ENCODE measurements around the gene GNPNAT1. TPM values are rescaled to one million over a fixed set of nuclear protein-coding genes. Genes with fewer than 3 reads are reported as not detected.
A peak's percentile ranks its signal among the peaks of the same experiment; 100 is the strongest.

The GNPNAT1 gene
- polyA plus RNA-seq, 1 of the 3 experiments (the other 2 are of a cell fraction): 15.2 TPM

DNA sequence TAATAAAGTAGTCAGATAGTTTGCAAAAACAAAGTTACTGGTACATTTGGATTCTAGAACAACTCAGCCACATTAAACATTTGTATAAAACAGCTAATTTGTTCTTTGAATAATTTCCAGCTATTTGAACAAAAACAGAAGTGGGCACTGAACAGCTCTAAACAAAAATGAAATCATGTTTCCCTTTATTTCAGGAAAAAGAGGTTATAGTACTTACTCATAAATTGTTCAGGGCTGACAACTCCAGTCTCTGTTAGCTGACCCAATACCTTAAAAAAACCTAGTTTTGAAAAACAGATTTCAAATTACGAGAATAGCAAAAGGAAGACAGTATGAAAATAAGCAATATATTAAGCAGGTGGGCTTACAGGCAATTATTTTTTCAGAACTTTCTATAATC lies 8.2 kb downstream of the GNPNAT1 start (continued):
- TF ChIP-seq, protein P1, sequence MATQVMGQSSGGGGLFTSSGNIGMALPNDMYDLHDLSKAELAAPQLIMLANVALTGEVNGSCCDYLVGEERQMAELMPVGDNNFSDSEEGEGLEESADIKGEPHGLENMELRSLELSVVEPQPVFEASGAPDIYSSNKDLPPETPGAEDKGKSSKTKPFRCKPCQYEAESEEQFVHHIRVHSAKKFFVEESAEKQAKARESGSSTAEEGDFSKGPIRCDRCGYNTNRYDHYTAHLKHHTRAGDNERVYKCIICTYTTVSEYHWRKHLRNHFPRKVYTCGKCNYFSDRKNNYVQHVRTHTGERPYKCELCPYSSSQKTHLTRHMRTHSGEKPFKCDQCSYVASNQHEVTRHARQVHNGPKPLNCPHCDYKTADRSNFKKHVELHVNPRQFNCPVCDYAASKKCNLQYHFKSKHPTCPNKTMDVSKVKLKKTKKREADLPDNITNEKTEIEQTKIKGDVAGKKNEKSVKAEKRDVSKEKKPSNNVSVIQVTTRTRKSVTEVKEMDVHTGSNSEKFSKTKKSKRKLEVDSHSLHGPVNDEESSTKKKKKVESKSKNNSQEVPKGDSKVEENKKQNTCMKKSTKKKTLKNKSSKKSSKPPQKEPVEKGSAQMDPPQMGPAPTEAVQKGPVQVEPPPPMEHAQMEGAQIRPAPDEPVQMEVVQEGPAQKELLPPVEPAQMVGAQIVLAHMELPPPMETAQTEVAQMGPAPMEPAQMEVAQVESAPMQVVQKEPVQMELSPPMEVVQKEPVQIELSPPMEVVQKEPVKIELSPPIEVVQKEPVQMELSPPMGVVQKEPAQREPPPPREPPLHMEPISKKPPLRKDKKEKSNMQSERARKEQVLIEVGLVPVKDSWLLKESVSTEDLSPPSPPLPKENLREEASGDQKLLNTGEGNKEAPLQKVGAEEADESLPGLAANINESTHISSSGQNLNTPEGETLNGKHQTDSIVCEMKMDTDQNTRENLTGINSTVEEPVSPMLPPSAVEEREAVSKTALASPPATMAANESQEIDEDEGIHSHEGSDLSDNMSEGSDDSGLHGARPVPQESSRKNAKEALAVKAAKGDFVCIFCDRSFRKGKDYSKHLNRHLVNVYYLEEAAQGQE (IDR thresholded peaks at IDR 0.05; ENCODE audit: low read depth, low read length): no peak
- no peak for TF ChIP-seq POLR2AphosphoS5 (IDR thresholded peaks at IDR 0.05; ENCODE audit: low read depth, low read length)

DNA sequence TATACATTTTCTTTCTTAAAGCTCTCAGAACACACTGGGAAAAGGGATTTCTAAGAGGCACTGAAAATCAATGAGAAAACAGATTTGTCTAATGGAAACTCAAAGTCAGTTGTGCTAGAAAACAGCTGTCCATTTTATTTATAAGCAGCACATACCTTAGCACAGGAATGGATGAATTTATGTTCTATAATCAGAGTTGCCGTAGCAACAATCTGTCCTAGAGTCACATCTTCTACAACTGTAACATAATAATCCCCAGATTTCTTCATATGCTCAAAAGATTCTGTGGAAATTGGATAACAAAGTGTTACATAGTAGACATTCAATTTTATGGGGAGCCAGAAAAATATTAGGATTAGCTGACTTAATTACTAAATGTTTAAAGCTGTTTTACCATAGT lies 9.8 kb downstream of the GNPNAT1 start:
- POLR2A ChIA-PET: no interaction called here
- H3K4me1 ChIP-seq (ENCODE audit: control insufficient read depth in 1 of 2, insufficient read depth in 2 of 2, low read depth in 1 of 2, low read length in 1 of 2): peaks cover 4% of the 10 kb centered on the region in 2 experiments; a peak in 1 of 4 replicates
- no peak overlapping the region for H3K9ac ChIP-seq
- peaks cover 32% of the 10 kb centered on the region for H3F3A ChIP-seq (replicated peaks; ENCODE audit: insufficient read depth)
- no peaks in the 10 kb centered on the region for H4K20me1 ChIP-seq (ENCODE audit: insufficient read depth)
- CTCF ChIA-PET: no interaction called here
- peak overlapping the region in 1 of 2 experiments; percentile 37; a peak in 1 of 4 replicates for H3K27ac ChIP-seq (ENCODE audit: low read depth in 2 of 2, low read length in 1 of 2)
- no peak overlapping the region for H3K4me2 ChIP-seq
- H3K4me3 ChIP-seq (ENCODE audit: low read depth in 2 of 2, low read length in 1 of 2): no peak overlapping the region
- DNase-seq: no peak
- H3K36me3 ChIP-seq (replicated peaks in 1 of 2; ENCODE audit: control insufficient read depth in 1 of 2, insufficient read depth in 2 of 2, low read length in 1 of 2): peaks cover 64 to 72% of the 10 kb centered on the region in 2 experiments
- peaks cover 49% of the 10 kb centered on the region for H3K79me2 ChIP-seq (ENCODE audit: insufficient read depth)
- H3K27me3 ChIP-seq (ENCODE audit: insufficient read depth): no peaks in the 10 kb centered on the region
- WGBS (ENCODE audit: low lambda C conversion rate): 96% methylated on average over 1 of the region's 1 CpG
- no peaks in the 10 kb centered on the region for H3K9me2 ChIP-seq
- TF ChIP-seq RAD21 (IDR thresholded peaks at IDR 0.05; ENCODE audit: low read length) (no peak), MXI1 (IDR thresholded peaks at IDR 0.05; ENCODE audit: low read depth, low read length) (no peak), YY1 (IDR thresholded peaks at IDR 0.05; ENCODE audit: low read depth) (no peak), NFIC (IDR thresholded peaks at IDR 0.05; ENCODE audit: borderline replicate concordance) (no peak), TCF12 (IDR thresholded peaks at IDR 0.05) (no peak)
- TF ChIP-seq, protein P2, sequence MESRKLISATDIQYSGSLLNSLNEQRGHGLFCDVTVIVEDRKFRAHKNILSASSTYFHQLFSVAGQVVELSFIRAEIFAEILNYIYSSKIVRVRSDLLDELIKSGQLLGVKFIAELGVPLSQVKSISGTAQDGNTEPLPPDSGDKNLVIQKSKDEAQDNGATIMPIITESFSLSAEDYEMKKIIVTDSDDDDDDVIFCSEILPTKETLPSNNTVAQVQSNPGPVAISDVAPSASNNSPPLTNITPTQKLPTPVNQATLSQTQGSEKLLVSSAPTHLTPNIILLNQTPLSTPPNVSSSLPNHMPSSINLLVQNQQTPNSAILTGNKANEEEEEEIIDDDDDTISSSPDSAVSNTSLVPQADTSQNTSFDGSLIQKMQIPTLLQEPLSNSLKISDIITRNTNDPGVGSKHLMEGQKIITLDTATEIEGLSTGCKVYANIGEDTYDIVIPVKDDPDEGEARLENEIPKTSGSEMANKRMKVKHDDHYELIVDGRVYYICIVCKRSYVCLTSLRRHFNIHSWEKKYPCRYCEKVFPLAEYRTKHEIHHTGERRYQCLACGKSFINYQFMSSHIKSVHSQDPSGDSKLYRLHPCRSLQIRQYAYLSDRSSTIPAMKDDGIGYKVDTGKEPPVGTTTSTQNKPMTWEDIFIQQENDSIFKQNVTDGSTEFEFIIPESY (IDR thresholded peaks at IDR 0.05; ENCODE audit: borderline replicate concordance, low read depth): no peak
- TF ChIP-seq, protein P3, sequence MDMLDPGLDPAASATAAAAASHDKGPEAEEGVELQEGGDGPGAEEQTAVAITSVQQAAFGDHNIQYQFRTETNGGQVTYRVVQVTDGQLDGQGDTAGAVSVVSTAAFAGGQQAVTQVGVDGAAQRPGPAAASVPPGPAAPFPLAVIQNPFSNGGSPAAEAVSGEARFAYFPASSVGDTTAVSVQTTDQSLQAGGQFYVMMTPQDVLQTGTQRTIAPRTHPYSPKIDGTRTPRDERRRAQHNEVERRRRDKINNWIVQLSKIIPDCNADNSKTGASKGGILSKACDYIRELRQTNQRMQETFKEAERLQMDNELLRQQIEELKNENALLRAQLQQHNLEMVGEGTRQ (IDR thresholded peaks at IDR 0.05; ENCODE audit: borderline replicate concordance, low read depth, low read length): no peak
- TF ChIP-seq, protein P4, sequence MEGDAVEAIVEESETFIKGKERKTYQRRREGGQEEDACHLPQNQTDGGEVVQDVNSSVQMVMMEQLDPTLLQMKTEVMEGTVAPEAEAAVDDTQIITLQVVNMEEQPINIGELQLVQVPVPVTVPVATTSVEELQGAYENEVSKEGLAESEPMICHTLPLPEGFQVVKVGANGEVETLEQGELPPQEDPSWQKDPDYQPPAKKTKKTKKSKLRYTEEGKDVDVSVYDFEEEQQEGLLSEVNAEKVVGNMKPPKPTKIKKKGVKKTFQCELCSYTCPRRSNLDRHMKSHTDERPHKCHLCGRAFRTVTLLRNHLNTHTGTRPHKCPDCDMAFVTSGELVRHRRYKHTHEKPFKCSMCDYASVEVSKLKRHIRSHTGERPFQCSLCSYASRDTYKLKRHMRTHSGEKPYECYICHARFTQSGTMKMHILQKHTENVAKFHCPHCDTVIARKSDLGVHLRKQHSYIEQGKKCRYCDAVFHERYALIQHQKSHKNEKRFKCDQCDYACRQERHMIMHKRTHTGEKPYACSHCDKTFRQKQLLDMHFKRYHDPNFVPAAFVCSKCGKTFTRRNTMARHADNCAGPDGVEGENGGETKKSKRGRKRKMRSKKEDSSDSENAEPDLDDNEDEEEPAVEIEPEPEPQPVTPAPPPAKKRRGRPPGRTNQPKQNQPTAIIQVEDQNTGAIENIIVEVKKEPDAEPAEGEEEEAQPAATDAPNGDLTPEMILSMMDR (IDR thresholded peaks at IDR 0.05): no peak
- TF ChIP-seq, protein P5, sequence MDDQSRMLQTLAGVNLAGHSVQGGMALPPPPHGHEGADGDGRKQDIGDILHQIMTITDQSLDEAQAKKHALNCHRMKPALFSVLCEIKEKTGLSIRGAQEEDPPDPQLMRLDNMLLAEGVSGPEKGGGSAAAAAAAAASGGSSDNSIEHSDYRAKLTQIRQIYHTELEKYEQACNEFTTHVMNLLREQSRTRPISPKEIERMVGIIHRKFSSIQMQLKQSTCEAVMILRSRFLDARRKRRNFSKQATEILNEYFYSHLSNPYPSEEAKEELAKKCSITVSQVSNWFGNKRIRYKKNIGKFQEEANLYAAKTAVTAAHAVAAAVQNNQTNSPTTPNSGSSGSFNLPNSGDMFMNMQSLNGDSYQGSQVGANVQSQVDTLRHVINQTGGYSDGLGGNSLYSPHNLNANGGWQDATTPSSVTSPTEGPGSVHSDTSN (IDR thresholded peaks at IDR 0.05): no peak
- no peaks in the 10 kb centered on the region for H3K9me3 ChIP-seq
- H2AFZ ChIP-seq (ENCODE audit: low read depth): no peak overlapping the region

Measured in SK-N-SH (cell line).